MM.1S (cell line): ENCODE data around the gene VSNL1.

Experiments used
- DNase-seq: peaks from one replicate; pipeline ENCODE4 v3.0.0-alpha.2; 2015
- H2AFZ ChIP-seq: fragments of 300-600 bp; sonication (generic); 2 replicates; pipeline ENCODE4 v1.6.0; 2016; ENCODE audit warnings: antibody characterized with exemption, low read length
- H3F3A ChIP-seq: fragments of 300-600 bp; sonication (generic); 2 replicates; pipeline ENCODE4 v1.6.1; 2016; ENCODE audit warnings: mild to moderate bottlenecking, antibody characterized with exemption, low read length, moderate library complexity, mixed read lengths; ENCODE audit not compliant: insufficient read depth
- H3K27ac ChIP-seq: fragments of 300-600 bp; sonication (generic); 2 replicates; pipeline ENCODE4 v1.5.1; 2016; ENCODE audit warnings: mild to moderate bottlenecking, low read length
- H3K27me3 ChIP-seq: fragments of 300-600 bp; sonication (generic); replicated peaks from 2 replicates; pipeline ENCODE4 v1.6.0; 2016; ENCODE audit warnings: low read length; ENCODE audit not compliant: insufficient read depth
- H3K36me3 ChIP-seq: fragments of 300-600 bp; sonication (generic); replicated peaks from 2 replicates; pipeline ENCODE4 v1.6.1; 2016; ENCODE audit warnings: mild to moderate bottlenecking, low read length, mixed read lengths; ENCODE audit not compliant: insufficient read depth
- H3K4me1 ChIP-seq: fragments of 300-600 bp; sonication (generic); 2 replicates; pipeline ENCODE4 v1.6.1; 2016; ENCODE audit warnings: low read length, mixed read lengths
- H3K4me2 ChIP-seq: fragments of 300-600 bp; sonication (generic); 2 replicates; pipeline ENCODE4 v1.6.0; 2016; ENCODE audit warnings: low read depth, low read length
- H3K4me3 ChIP-seq: fragments of 300-600 bp; sonication (generic); 2 replicates; pipeline ENCODE4 v1.5.1; 2016; ENCODE audit warnings: low read length, mixed read lengths
- H3K79me2 ChIP-seq: fragments of 300-600 bp; sonication (generic); 2 replicates; pipeline ENCODE4 v1.6.1; 2016; ENCODE audit warnings: mixed run types, low read length, mixed read lengths
- H3K9ac ChIP-seq: fragments of 300-600 bp; sonication (generic); 2 replicates; pipeline ENCODE4 v1.6.1; 2016; ENCODE audit warnings: low read length, mixed read lengths
- H3K9me2 ChIP-seq: fragments of 300-600 bp; sonication (generic); replicated peaks from 2 replicates; pipeline ENCODE4 v1.6.1; 2016; ENCODE audit warnings: mild to moderate bottlenecking, low read length, mixed read lengths; ENCODE audit not compliant: insufficient read depth
- H3K9me3 ChIP-seq: fragments of 300-600 bp; sonication (generic); replicated peaks from 2 replicates; pipeline ENCODE4 v1.6.1; 2016; ENCODE audit warnings: mild to moderate bottlenecking, low read length, mixed read lengths; ENCODE audit not compliant: insufficient read depth
- H4K20me1 ChIP-seq: fragments of 300-600 bp; sonication (generic); 2 replicates; pipeline ENCODE4 v1.6.1; 2016; ENCODE audit warnings: mild to moderate bottlenecking, low read length, moderate library complexity, mixed read lengths; ENCODE audit not compliant: insufficient read depth
- EZH2 ChIP-seq: fragments of 300-600 bp; sonication (generic); optimal IDR thresholded peaks from 2 replicates; pipeline ENCODE3; 2017; ENCODE audit warnings: low read depth, mild to moderate bottlenecking, antibody characterized with exemption, low read length, mixed read lengths
- EZH2phosphoT487 ChIP-seq: fragments of 300-600 bp; sonication (generic); IDR thresholded peaks from 2 replicates; pipeline ENCODE4 v1.6.1; 2018; ENCODE audit warnings: antibody characterized with exemption, low read length
- TF ChIP-seq, protein P1 (sequence below): fragments of 300-600 bp; sonication (generic); IDR thresholded peaks from 2 replicates; pipeline ENCODE4 v1.5.1; 2016; ENCODE audit warnings: antibody characterized with exemption, low read length, mixed read lengths

The VSNL1 gene

DNA sequence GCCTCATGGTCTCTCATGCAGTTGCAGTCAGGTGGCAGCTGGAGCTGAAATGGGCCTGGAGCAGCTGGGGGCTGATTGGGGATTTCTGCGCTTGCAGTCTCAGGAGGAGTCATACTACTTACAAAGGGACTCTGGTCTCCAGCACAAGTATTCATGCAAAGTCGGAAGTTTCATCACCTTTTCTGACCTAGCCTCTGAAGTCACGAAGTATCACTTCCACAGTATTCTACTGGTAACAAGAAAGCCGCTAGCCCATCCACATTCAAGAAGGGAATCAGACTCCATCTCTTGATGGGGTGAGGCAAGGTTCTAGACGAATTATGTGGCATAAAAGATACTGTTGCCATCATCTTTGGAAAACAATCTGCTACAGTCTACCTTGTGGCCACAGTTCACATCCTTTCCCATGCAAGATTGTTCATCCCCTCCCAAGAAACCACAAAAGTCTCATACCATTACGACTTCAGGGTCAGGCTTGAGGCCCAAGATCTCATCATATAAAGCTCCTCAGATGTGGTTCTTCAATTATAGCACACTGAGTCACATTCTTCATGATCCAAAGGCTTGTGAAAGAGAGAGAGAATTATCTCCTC is 117.9 kb downstream of the VSNL1 start:
- Histone ChIP-seq H3K9ac (no peak overlapping the region), H3K4me2 (no peak overlapping the region), H4K20me1 (no peaks in the 10 kb centered on the region), H3K9me3 (no peaks in the 10 kb centered on the region), H3K4me1 (no peaks in the 10 kb centered on the region), H3K9me2 (no peaks in the 10 kb centered on the region), H3K27ac (no peak overlapping the region), H2AFZ (no peak overlapping the region), H3K27me3 (no peaks in the 10 kb centered on the region), H3K79me2 (no peaks in the 10 kb centered on the region), H3K4me3 (no peak overlapping the region), H3F3A (no peaks in the 10 kb centered on the region), H3K36me3 (no peaks in the 10 kb centered on the region)
- no peak for DNase-seq
- TF ChIP-seq, protein P1, sequence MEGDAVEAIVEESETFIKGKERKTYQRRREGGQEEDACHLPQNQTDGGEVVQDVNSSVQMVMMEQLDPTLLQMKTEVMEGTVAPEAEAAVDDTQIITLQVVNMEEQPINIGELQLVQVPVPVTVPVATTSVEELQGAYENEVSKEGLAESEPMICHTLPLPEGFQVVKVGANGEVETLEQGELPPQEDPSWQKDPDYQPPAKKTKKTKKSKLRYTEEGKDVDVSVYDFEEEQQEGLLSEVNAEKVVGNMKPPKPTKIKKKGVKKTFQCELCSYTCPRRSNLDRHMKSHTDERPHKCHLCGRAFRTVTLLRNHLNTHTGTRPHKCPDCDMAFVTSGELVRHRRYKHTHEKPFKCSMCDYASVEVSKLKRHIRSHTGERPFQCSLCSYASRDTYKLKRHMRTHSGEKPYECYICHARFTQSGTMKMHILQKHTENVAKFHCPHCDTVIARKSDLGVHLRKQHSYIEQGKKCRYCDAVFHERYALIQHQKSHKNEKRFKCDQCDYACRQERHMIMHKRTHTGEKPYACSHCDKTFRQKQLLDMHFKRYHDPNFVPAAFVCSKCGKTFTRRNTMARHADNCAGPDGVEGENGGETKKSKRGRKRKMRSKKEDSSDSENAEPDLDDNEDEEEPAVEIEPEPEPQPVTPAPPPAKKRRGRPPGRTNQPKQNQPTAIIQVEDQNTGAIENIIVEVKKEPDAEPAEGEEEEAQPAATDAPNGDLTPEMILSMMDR = no peak

DNA sequence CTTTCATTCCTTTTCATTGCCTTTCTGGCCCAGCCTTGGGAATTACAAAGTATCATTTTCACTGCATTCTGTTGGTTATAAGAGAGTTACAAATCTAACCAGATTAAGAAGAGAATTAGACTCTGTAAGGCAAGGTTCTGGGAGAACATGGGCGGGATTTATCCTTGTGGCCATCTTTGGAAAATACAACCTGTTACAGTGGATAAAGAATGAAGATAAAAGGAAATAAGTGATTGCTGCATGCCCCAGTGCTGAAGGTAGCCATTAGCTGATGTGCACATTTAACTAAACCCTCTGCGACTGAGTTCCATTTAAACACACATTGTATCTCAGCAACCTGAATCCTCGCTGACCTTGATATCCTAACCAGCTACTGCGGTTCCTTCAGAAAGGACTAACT is 119.7 kb downstream of the VSNL1 start:
- H3K9me3 ChIP-seq = no peaks in the 10 kb centered on the region
- no peaks in the 10 kb centered on the region for H3K4me1 ChIP-seq
- H3K79me2 ChIP-seq = no peaks in the 10 kb centered on the region
- H3K4me2 ChIP-seq = no peak overlapping the region
- no peak for DNase-seq
- no peak overlapping the region for H3K9ac ChIP-seq
- no peaks in the 10 kb centered on the region for H3K9me2 ChIP-seq
- no peak overlapping the region for H3K27ac ChIP-seq
- H4K20me1 ChIP-seq = no peaks in the 10 kb centered on the region
- no peaks in the 10 kb centered on the region for H3F3A ChIP-seq
- H3K4me3 ChIP-seq = no peak overlapping the region
- no peak for TF ChIP-seq EZH2
- TF ChIP-seq, protein P1 = no peak
- no peak for TF ChIP-seq EZH2phosphoT487
- H3K27me3 ChIP-seq = no peaks in the 10 kb centered on the region
- H3K36me3 ChIP-seq = peaks cover 1% of the 10 kb centered on the region; the same call in 1 of the 2 replicates
- H2AFZ ChIP-seq = no peak overlapping the region

DNA sequence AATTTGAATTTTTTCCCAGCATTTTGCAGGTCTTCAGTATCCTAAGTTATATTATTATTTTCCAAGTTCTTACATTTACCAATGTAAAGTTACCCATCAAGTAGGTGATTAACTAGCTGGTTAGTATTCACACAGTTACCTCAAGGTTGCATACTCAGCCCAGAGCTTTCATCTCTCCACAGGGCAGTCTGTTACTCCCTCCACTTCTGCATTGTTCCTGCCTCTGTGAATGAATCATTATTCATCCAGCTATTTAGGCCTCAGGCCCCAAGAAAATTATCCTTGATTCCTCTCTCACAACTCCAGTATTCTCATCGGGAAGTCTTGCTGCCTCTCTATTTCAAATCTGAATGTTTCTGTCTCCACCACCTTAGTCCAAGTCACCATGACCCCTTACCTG is 121.0 kb downstream of the VSNL1 start:
- H3K9me3 ChIP-seq = no peaks in the 10 kb centered on the region
- H3K4me3 ChIP-seq = no peak overlapping the region
- H3F3A ChIP-seq = no peaks in the 10 kb centered on the region
- no peak overlapping the region for H3K9ac ChIP-seq
- H3K36me3 ChIP-seq = peaks cover 5% of the 10 kb centered on the region; the same call in 1 of the 2 replicates
- no peaks in the 10 kb centered on the region for H3K27me3 ChIP-seq
- no peaks in the 10 kb centered on the region for H3K9me2 ChIP-seq
- TF ChIP-seq, protein P1 = no peak
- TF ChIP-seq EZH2 = no peak
- no peak for TF ChIP-seq EZH2phosphoT487
- no peaks in the 10 kb centered on the region for H3K79me2 ChIP-seq
- H2AFZ ChIP-seq = no peak overlapping the region
- no peak overlapping the region for H3K4me2 ChIP-seq
- no peaks in the 10 kb centered on the region for H3K4me1 ChIP-seq
- DNase-seq = no peak
- no peaks in the 10 kb centered on the region for H4K20me1 ChIP-seq
- no peak overlapping the region for H3K27ac ChIP-seq
